ENCODE measurements around the gene KPNA3.
"Not testable (repeated sequence)": the region's sequence is repeated elsewhere in the genome, so short reads cannot be mapped to it uniquely, and the experiment has no call there.

Gene KPNA3

GRCh38 chr13:49746111-49746510 is 46.4 kb downstream of the KPNA3 start:
- DNase-seq (ENCODE audit: low read depth): no peak

- no peak for DNase-seq (ENCODE audit: low read depth)
Measured at GRCh38 chr13:49740870-49741269, 51.6 kb downstream of the KPNA3 start.

- no peak for DNase-seq (ENCODE audit: low read depth)
Measured at GRCh38 chr13:49739498-49740187, 52.8 kb downstream of the KPNA3 start.

- no peak for DNase-seq (ENCODE audit: low read depth)
Measured at GRCh38 chr13:49733181-49733951, 59.1 kb downstream of the KPNA3 start.

GRCh38 chr13:49731766-49732165 is 60.7 kb downstream of the KPNA3 start:
- no peak for DNase-seq (ENCODE audit: low read depth)

GRCh38 chr13:49716615-49717014 is 75.9 kb downstream of the KPNA3 start:
- DNase-seq (ENCODE audit: low read depth): no peak

- no peak for DNase-seq (ENCODE audit: low read depth)
Measured at GRCh38 chr13:49714757-49715156, 77.7 kb downstream of the KPNA3 start.

- DNase-seq (ENCODE audit: low read depth): no peak
Measured at GRCh38 chr13:49711218-49711863, 81.1 kb downstream of the KPNA3 start.

- not testable (repeated sequence) for DNase-seq (ENCODE audit: low read depth)
Measured at GRCh38 chr13:49704264-49704663, 88.2 kb downstream of the KPNA3 start.

- DNase-seq (ENCODE audit: low read depth): no peak
Measured at GRCh38 chr13:49701491-49701890, 91.0 kb downstream of the KPNA3 start.

GRCh38 chr13:49697468-49697867 is 95.0 kb downstream of the KPNA3 start:
- no peak for DNase-seq (ENCODE audit: low read depth)

GRCh38 chr13:49694446-49694845 is 98.0 kb downstream of the KPNA3 start:
- DNase-seq (ENCODE audit: low read depth): no peak

- no peak for DNase-seq (ENCODE audit: low read depth)
Measured at GRCh38 chr13:49693877-49694276, 98.6 kb downstream of the KPNA3 start.

- no peak for DNase-seq (ENCODE audit: low read depth)
Measured at GRCh38 chr13:49693191-49693733, 99.2 kb downstream of the KPNA3 start.

GRCh38 chr13:49690995-49691784 is 101.3 kb downstream of the KPNA3 start, which contains the start of gene EBPL:
EBPL (minus strand) TSS chr13:49691486; CDS start chr13:49691424, 62 bp downstream.
- peak; percentile 75 for DNase-seq (ENCODE audit: low read depth)

- no peak for DNase-seq (ENCODE audit: low read depth)
Measured at GRCh38 chr13:49690133-49690994, 102.1 kb downstream of the KPNA3 start.

GRCh38 chr13:49683489-49683888 is 109.0 kb downstream of the KPNA3 start:
- DNase-seq (ENCODE audit: low read depth): no peak

GRCh38 chr13:49681842-49682435 is 110.5 kb downstream of the KPNA3 start:
- no peak for DNase-seq (ENCODE audit: low read depth)

GRCh38 chr13:49679246-49679645 is 113.2 kb downstream of the KPNA3 start:
- DNase-seq (ENCODE audit: low read depth): no peak

- DNase-seq (ENCODE audit: low read depth): no peak
Measured at GRCh38 chr13:49678191-49678914, 114.1 kb downstream of the KPNA3 start.

Data from stimulated activated CD8-positive, alpha-beta memory T cell treated with anti-CD3 and anti-CD28 coated beads, Interleukin-15, amount 100 ng/mL, for 24 hours (primary cell).